GM23248 (cell line): ENCODE results near the gene NFATC3.

Source experiments
- EZH2 ChIP-seq: fragments of 200-600 bp; sonication (generic); IDR thresholded peaks from 2 replicates; pipeline ENCODE4 v1.6.1; 2018; ENCODE audit warnings: antibody characterized with exemption, mild to moderate bottlenecking; ENCODE audit not compliant: insufficient read depth, poor library complexity, severe bottlenecking
- EZH2phosphoT487 ChIP-seq: fragments of 200-600 bp; sonication (generic); IDR thresholded peaks from 2 replicates; pipeline ENCODE4 v1.6.1; 2018; ENCODE audit warnings: antibody characterized with exemption, moderate library complexity, mild to moderate bottlenecking, low read depth; ENCODE audit not compliant: insufficient read depth

DNA sequence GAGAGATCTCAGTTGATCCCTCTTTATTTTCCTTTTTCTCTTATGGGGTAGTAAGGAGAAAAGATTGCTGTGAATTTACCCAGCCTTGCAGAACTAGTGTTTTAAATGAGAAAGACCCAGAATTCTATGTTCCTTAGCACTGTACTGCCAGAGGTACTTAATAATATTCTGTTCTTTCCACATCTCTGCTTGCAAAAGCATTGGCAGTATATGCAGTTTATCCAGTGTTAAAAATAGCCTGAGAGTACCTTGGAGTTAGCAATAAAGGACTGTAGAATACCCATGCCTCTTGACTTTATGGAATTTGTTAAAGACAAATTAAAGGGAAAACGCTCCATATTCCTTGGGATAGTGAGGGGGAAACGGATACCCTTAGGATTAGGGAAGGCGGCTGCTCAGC lies 191.1 kb downstream of the NFATC3 start:
- TF ChIP-seq EZH2phosphoT487 = no peak
- TF ChIP-seq EZH2 = no peak
